H1 (cell line): Measurements from ENCODE around the gene HAO1.

Experiments
- ATF2 ChIP-seq: IDR thresholded peaks from 2 replicates; pipeline ENCODE4 v1.6.1; 2012; ENCODE audit warnings: low read length, inconsistent platforms
- CTCF ChIP-seq, 3 experiments: IDR thresholded peaks; 1 replicate in 2 of 3; 2 replicates in 1 of 3; pipeline versions ENCODE4 v1.5.1 to v1.6.1; 2011; ENCODE audit warnings: low read length in 3 of 3, mild to moderate bottlenecking in 3 of 3, inconsistent platforms in 2 of 3, low read depth in 1 of 3, moderate library complexity in 1 of 3; ENCODE audit not compliant: insufficient read depth in 1 of 3; ENCODE audit errors: control extremely low read depth in 1 of 3
- EP300 ChIP-seq, 2 experiments: IDR thresholded peaks; 1 replicate in 1 of 2; 2 replicates in 1 of 2; pipeline ENCODE4 v1.6.1; 2011 to 2012; ENCODE audit warnings: low read depth in 2 of 2, low read length in 2 of 2, mild to moderate bottlenecking in 2 of 2, borderline replicate concordance in 1 of 2, inconsistent platforms in 1 of 2, moderate library complexity in 1 of 2
- EZH2 ChIP-seq: fragments of 200-600 bp; sonication (generic); IDR thresholded peaks from 2 replicates; pipeline ENCODE4 v1.7.1; 2012; ENCODE audit warnings: low read depth, mild to moderate bottlenecking, moderate library complexity, low read length, inconsistent platforms; ENCODE audit not compliant: severe bottlenecking
- HDAC6 ChIP-seq: IDR thresholded peaks from one replicate; pipeline ENCODE4 v1.7.1; 2012; ENCODE audit warnings: low read depth, mild to moderate bottlenecking, inconsistent platforms, low read length, moderate library complexity
- POLR2A ChIP-seq, 2 experiments: IDR thresholded peaks; 1 replicate in 1 of 2; 2 replicates in 1 of 2; pipeline ENCODE4 v1.6.1; 2011; ENCODE audit warnings: low read depth in 2 of 2, low read length in 2 of 2, mild to moderate bottlenecking in 2 of 2; ENCODE audit errors: control extremely low read depth in 1 of 2
- RFX5 ChIP-seq: IDR thresholded peaks from 2 replicates; pipeline ENCODE4 v1.6.1; 2011; ENCODE audit warnings: low read depth, low read length, improper control_type of control experiment, borderline replicate concordance
- SUZ12 ChIP-seq: fragments of 200-600 bp; sonication (generic); IDR thresholded peaks from 2 replicates; pipeline ENCODE4 v1.6.1; 2012; ENCODE audit warnings: mild to moderate bottlenecking, inconsistent platforms, low read length, moderate library complexity, mixed read lengths
- YY1 ChIP-seq: IDR thresholded peaks from 2 replicates; pipeline ENCODE4 v1.6.1; 2011; ENCODE audit warnings: low read depth, mild to moderate bottlenecking, low read length

DNA sequence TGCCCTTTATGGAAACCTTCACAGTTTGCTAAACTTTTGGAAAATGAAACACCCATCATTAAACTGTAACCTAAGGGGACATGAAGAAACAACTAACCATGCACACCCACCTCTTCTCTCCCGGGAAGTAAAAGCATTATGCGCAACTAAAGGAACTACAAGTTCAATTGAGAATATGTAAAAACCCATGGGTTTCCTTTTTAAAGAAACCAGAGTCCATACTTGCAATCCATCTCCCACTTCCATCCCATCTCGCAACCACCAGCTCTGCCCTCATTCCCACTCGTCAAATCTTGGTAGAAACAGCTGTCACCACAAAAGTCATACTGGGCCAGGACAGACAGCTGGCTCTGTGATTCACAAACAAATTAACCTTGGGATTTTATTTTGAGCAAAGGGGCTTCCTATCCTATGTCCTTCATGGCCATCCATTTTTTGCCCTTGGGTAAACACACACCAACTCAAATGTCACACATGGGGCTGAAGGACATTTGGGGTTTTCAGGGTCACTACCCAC is 81.5 kb downstream of the HAO1 start:
- no peak for TF ChIP-seq SUZ12
- no peak for TF ChIP-seq CTCF (IDR thresholded peaks at IDR 0.05; ENCODE audit: control extremely low read depth in 1 of 3, insufficient read depth in 1 of 3, low read depth in 1 of 3, low read length in 3 of 3)
- no peak for TF ChIP-seq ATF2
- no peak for TF ChIP-seq POLR2A (IDR thresholded peaks at IDR 0.05; ENCODE audit: control extremely low read depth in 1 of 2, low read depth in 2 of 2, low read length in 2 of 2)
- no peak for TF ChIP-seq RFX5
- no peak for TF ChIP-seq EZH2
- no peak for TF ChIP-seq HDAC6
- TF ChIP-seq EP300 (IDR thresholded peaks at IDR 0.05; ENCODE audit: borderline replicate concordance in 1 of 2, low read depth in 2 of 2, low read length in 2 of 2): no peak
- TF ChIP-seq YY1: no peak
